ENCODE results near the gene UBTF.

DNA sequence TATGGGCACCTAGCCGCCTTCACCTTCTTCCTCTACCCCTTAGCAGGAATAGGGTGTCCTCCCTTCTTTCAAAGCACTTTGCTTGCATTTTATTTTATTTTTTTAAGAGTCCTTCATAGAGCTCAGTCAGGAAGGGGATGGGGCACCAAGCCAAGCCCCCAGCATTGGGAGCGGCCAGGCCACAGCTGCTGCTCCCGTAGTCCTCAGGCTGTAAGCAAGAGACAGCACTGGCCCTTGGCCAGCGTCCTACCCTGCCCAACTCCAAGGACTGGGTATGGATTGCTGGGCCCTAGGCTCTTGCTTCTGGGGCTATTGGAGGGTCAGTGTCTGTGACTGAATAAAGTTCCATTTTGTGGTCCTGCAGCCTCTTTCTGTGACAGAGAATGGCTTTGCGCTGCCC is 28.1 kb downstream of the UBTF start:
- TF ChIP-seq, protein P1, sequence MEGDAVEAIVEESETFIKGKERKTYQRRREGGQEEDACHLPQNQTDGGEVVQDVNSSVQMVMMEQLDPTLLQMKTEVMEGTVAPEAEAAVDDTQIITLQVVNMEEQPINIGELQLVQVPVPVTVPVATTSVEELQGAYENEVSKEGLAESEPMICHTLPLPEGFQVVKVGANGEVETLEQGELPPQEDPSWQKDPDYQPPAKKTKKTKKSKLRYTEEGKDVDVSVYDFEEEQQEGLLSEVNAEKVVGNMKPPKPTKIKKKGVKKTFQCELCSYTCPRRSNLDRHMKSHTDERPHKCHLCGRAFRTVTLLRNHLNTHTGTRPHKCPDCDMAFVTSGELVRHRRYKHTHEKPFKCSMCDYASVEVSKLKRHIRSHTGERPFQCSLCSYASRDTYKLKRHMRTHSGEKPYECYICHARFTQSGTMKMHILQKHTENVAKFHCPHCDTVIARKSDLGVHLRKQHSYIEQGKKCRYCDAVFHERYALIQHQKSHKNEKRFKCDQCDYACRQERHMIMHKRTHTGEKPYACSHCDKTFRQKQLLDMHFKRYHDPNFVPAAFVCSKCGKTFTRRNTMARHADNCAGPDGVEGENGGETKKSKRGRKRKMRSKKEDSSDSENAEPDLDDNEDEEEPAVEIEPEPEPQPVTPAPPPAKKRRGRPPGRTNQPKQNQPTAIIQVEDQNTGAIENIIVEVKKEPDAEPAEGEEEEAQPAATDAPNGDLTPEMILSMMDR (IDR thresholded peaks at IDR 0.05) = no peak
- TF ChIP-seq EZH2 (IDR thresholded peaks at IDR 0.05; ENCODE audit: borderline replicate concordance, insufficient read depth, low read depth, low read length, poor library complexity, severe bottlenecking) = no peak

Measured in B cell (primary cell).